ENCODE measurements around the gene PLAC9.
"Not testable (repeated sequence)": the region's sequence is repeated elsewhere in the genome, so short reads cannot be mapped to it uniquely, and the experiment has no call there.

The PLAC9 gene, protein sequence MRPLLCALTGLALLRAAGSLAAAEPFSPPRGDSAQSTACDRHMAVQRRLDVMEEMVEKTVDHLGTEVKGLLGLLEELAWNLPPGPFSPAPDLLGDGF

GRCh38 chr10:80132299-80133139 is at the start of gene PLAC9:
Gene PLAC9 (plus strand): TSS chr10:80132730. CDS start chr10:80132763, 33 bp downstream.
- no peak for DNase-seq (ENCODE audit: extremely low spot score)
- TF ChIP-seq L3MBTL2 (conservative IDR thresholded peaks at IDR 0.05) (no peak), FOXK2 (IDR thresholded peaks at IDR 0.05) (no peak), SUZ12 (IDR thresholded peaks at IDR 0.05) (no peak), ELF4 (IDR thresholded peaks at IDR 0.05) (no peak), FOXM1 (IDR thresholded peaks at IDR 0.05; ENCODE audit: borderline replicate concordance) (no peak), BHLHE40 (IDR thresholded peaks at IDR 0.05; ENCODE audit: borderline replicate concordance) (no peak), HDGF (IDR thresholded peaks at IDR 0.05; ENCODE audit: borderline replicate concordance) (no peak), TARDBP (IDR thresholded peaks at IDR 0.05) (no peak), ZNF384 (IDR thresholded peaks at IDR 0.05) (no peak), FOXA1 (IDR thresholded peaks at IDR 0.05) (no peak), SP1 (IDR thresholded peaks at IDR 0.05) (no peak), CTBP1 (IDR thresholded peaks at IDR 0.05; ENCODE audit: borderline replicate concordance) (no peak), NFRKB (IDR thresholded peaks at IDR 0.05) (no peak), ARNT (IDR thresholded peaks at IDR 0.05) (no peak)
- TF ChIP-seq, protein P1, sequence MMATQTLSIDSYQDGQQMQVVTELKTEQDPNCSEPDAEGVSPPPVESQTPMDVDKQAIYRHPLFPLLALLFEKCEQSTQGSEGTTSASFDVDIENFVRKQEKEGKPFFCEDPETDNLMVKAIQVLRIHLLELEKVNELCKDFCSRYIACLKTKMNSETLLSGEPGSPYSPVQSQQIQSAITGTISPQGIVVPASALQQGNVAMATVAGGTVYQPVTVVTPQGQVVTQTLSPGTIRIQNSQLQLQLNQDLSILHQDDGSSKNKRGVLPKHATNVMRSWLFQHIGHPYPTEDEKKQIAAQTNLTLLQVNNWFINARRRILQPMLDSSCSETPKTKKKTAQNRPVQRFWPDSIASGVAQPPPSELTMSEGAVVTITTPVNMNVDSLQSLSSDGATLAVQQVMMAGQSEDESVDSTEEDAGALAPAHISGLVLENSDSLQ (IDR thresholded peaks at IDR 0.05): no peak
- ChIA-PET CTCF (interaction anchor here (0.9 kb wide), 1 partner anchor 90 kb away, joined by 3 read pairs; no protein-coding TSS in a partner anchor), POLR2A (no interaction called here)

DNA sequence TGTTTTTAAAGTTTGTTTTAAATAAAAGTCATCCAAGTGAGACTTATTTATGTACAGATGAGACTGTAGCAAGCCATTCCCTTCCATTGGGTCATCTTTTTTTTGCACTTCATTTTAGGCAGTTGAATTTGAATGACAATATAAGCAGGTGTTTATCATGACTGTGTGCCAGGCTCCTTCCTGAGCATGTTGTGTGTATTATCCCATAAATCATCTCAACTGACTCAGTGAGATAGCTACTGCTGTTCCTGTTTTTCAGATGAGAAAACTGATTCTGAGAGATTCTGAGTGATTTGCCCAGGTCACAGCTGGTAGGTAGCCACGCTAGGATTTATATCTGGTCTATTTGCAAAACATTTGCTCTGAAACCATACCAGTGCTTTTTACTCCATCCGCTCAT is 42.4 kb upstream of the PLAC9 start:
- POLR2A ChIA-PET: interaction anchor here (1.8 kb wide), 1 partner anchor 11 kb away, joined by 6 read pairs; no protein-coding TSS in a partner anchor
- DNase-seq (ENCODE audit: extremely low spot score): no peak
- TF ChIP-seq FOXA1 (IDR thresholded peaks at IDR 0.05) (no peak), SUZ12 (IDR thresholded peaks at IDR 0.05) (no peak), NFRKB (IDR thresholded peaks at IDR 0.05) (no peak), ZNF384 (IDR thresholded peaks at IDR 0.05) (no peak), TARDBP (IDR thresholded peaks at IDR 0.05) (no peak), LEF1 (IDR thresholded peaks at IDR 0.05; ENCODE audit: borderline replicate concordance) (no peak), CTBP1 (IDR thresholded peaks at IDR 0.05; ENCODE audit: borderline replicate concordance) (no peak), SP1 (IDR thresholded peaks at IDR 0.05) (no peak), FOXK2 (IDR thresholded peaks at IDR 0.05) (no peak), FOXM1 (IDR thresholded peaks at IDR 0.05; ENCODE audit: borderline replicate concordance) (no peak), HDGF (IDR thresholded peaks at IDR 0.05; ENCODE audit: borderline replicate concordance) (no peak), ELF4 (IDR thresholded peaks at IDR 0.05) (no peak), ARNT (IDR thresholded peaks at IDR 0.05) (no peak), BHLHE40 (IDR thresholded peaks at IDR 0.05; ENCODE audit: borderline replicate concordance) (no peak), L3MBTL2 (conservative IDR thresholded peaks at IDR 0.05) (no peak)
- TF ChIP-seq, protein P1 (IDR thresholded peaks at IDR 0.05): no peak
- CTCF ChIA-PET: no interaction called here

- POLR2A ChIA-PET: no interaction called here
- CTCF ChIA-PET: no interaction called here
- TF ChIP-seq HDGF (IDR thresholded peaks at IDR 0.05; ENCODE audit: borderline replicate concordance) (no peak), ARNT (IDR thresholded peaks at IDR 0.05) (no peak), BHLHE40 (IDR thresholded peaks at IDR 0.05; ENCODE audit: borderline replicate concordance) (no peak), L3MBTL2 (conservative IDR thresholded peaks at IDR 0.05) (no peak), FOXM1 (IDR thresholded peaks at IDR 0.05; ENCODE audit: borderline replicate concordance) (no peak), ELF4 (IDR thresholded peaks at IDR 0.05) (no peak), FOXA1 (IDR thresholded peaks at IDR 0.05) (no peak), ZNF384 (IDR thresholded peaks at IDR 0.05) (no peak), NFRKB (IDR thresholded peaks at IDR 0.05) (no peak), LEF1 (IDR thresholded peaks at IDR 0.05; ENCODE audit: borderline replicate concordance) (no peak), CTBP1 (IDR thresholded peaks at IDR 0.05; ENCODE audit: borderline replicate concordance) (no peak), SUZ12 (IDR thresholded peaks at IDR 0.05) (no peak), SP1 (IDR thresholded peaks at IDR 0.05) (no peak)
- TF ChIP-seq, protein P1 (IDR thresholded peaks at IDR 0.05): no peak
- DNase-seq (ENCODE audit: extremely low spot score): no peak
Observed at GRCh38 chr10:80094231-80094630, 38.3 kb upstream of the PLAC9 start.

DNA sequence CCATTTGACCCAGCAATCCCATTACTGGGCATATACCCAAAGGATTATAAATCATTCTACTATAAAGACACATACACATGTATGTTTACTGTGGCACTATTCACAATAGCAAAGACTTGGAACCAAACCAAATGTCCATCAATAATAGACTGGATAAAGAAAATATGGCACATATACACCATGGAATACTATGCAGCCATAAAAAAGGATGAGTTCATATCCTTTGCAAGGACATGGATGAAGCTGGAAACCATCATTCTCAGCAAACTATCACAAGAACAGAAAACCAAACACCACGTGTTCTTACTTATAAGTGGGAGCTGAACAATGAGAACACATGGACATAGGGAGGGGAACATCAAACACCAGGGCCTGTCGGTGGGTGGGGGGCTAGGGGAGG is 34.3 kb upstream of the PLAC9 start:
- CTCF ChIA-PET, POLR2A ChIA-PET: not testable (repeated sequence)

DNA sequence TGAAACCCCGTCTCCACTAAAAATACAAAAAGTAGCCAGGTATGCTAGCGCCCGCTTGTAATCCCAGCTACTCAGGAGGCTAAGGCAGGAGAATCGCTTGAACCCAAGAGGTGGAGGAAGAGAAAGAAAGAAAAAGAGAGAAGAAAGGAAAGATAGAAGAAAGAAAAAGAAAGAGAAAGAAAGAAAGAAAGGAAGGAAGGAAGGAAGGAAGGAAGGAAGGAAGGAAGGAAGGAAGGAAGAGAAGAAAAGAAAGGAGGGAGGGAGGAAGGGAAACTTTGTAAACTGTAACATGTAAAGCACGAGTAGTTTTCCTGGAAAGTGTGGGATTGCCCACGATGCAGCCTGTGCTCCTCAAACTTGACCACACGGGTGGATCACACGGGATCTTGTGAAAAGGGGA is 33.2 kb upstream of the PLAC9 start:
- POLR2A ChIA-PET: not testable (repeated sequence)

More for the DNA sequence above, 34.3 kb upstream of the PLAC9 start:
- DNase-seq (ENCODE audit: extremely low spot score): not testable (repeated sequence)

GRCh38 chr10:80100116-80100515 is 32.4 kb upstream of the PLAC9 start:
- no peak for TF ChIP-seq TARDBP (IDR thresholded peaks at IDR 0.05)
- no peak for TF ChIP-seq L3MBTL2 (conservative IDR thresholded peaks at IDR 0.05)
- no peak for TF ChIP-seq SP1 (IDR thresholded peaks at IDR 0.05)
- ChIA-PET POLR2A (no interaction called here), CTCF (no interaction called here)
- DNase-seq (ENCODE audit: extremely low spot score): no peak

More for the DNA sequence above, 33.2 kb upstream of the PLAC9 start:
- CTCF ChIA-PET: interaction anchor here (0.7 kb wide), 1 partner anchor 11 kb away, joined by 3 read pairs; no protein-coding TSS in a partner anchor
- not testable (repeated sequence) for DNase-seq (ENCODE audit: extremely low spot score)
